HG02642 (cell line): ENCODE results near the gene AVPR2.

ENCODE experiments used
- ATAC-seq: cut with Tn5 transposase; IDR thresholded peaks from one replicate; pipeline ENCODE4 v1.9.1; 2021; ENCODE audit warnings: mild to moderate bottlenecking; ENCODE audit not compliant: unreplicated experiment, poor library complexity

The AVPR2 gene

GRCh38 chrX:153884590-153884989, 19.9 kb upstream of the AVPR2 start:
- ATAC-seq, result no peak

GRCh38 chrX:153885208-153885787, 19.2 kb upstream of the AVPR2 start:
- ATAC-seq, result no peak

- no peak for ATAC-seq
Measured at GRCh38 chrX:153885968-153886903, 18.2 kb upstream of the AVPR2 start, which contains the start of gene L1CAM. TSS of gene L1CAM (minus strand) at chrX:153886173. CDS start at chrX:153875836, 10,337 bp downstream.

GRCh38 chrX:153886915-153887314, 17.6 kb upstream of the AVPR2 start:
- no peak for ATAC-seq

GRCh38 chrX:153887385-153887784, 17.1 kb upstream of the AVPR2 start:
- ATAC-seq, result no peak

GRCh38 chrX:153888344-153888743, 16.1 kb upstream of the AVPR2 start:
- no peak for ATAC-seq

- ATAC-seq, result no peak
Measured at GRCh38 chrX:153889123-153889522, 15.3 kb upstream of the AVPR2 start.

GRCh38 chrX:153897899-153898298, 6.6 kb upstream of the AVPR2 start:
- ATAC-seq, result no peak

- ATAC-seq, result no peak
Measured at GRCh38 chrX:153900831-153901752, 3.4 kb upstream of the AVPR2 start.

GRCh38 chrX:153901753-153902140, 2.7 kb upstream of the AVPR2 start:
- no peak for ATAC-seq

GRCh38 chrX:153902385-153902784, 2.1 kb upstream of the AVPR2 start:
- ATAC-seq, result no peak

- ATAC-seq, result no peak
Measured at GRCh38 chrX:153903238-153903980, 1.1 kb upstream of the AVPR2 start.

GRCh38 chrX:153905481-153906095, 1.1 kb downstream of the AVPR2 start:
- ATAC-seq, result no peak

- ATAC-seq, result no peak
Measured at GRCh38 chrX:153906126-153906917, 1.8 kb downstream of the AVPR2 start.

GRCh38 chrX:153907456-153907855, 3.0 kb downstream of the AVPR2 start:
- ATAC-seq, result no peak

- no peak for ATAC-seq
Measured at GRCh38 chrX:153908219-153908860, 3.9 kb downstream of the AVPR2 start.

GRCh38 chrX:153909024-153909979, 4.8 kb downstream of the AVPR2 start:
- no peak for ATAC-seq
